GM12878 (cell line): Measurements from ENCODE around the gene SLC31A1. TPM values are rescaled to one million over a fixed set of nuclear protein-coding genes. Genes with fewer than 3 reads are reported as not detected.

Source experiments
- ATAC-seq: fragments of 200-7000 bp; cut with Tn5 transposase; 3 replicates; pipeline ENCODE4 v1.9.1; 2020; ENCODE audit warnings: mild to moderate bottlenecking, moderate library complexity
- BruUV-seq: library from RNA; stranded (reverse); fragments of 400-500 nt; replicated peaks from 2 replicates; lab custom pipeline; 2021; lab: Mats Ljungman, UMichigan
- CTCF ChIA-PET: fragments of 300-600 bp; sonication (Branson Sonifier 250); formaldehyde crosslinking; extraction: SDS; loops from one replicate; lab custom pipeline; 2021; ENCODE audit warnings: inconsistent platforms; lab: Yijun Ruan, JAX
- POLR2A ChIA-PET: fragments of 350-600 bp; formaldehyde crosslinking; extraction: SDS; loops from one replicate; lab custom pipeline; 2021; ENCODE audit warnings: inconsistent platforms; lab: Charles Lee
- RAD21 ChIA-PET: fragments of 300-600 bp; sonication (Branson Sonifier 250); formaldehyde crosslinking; loops from one replicate; lab custom pipeline; 2023; ENCODE audit warnings: antibody characterized with exemption; ENCODE audit not compliant: unreplicated experiment; lab: Charles Lee
- SMC1A ChIA-PET: fragments of 300-600 bp; sonication (Branson Sonifier 250); formaldehyde crosslinking; loops from one replicate; lab custom pipeline; 2023; ENCODE audit not compliant: unreplicated experiment, uncharacterized antibody; lab: Charles Lee
- DNase-seq: peaks from one replicate; pipeline ENCODE4 v3.0.0-alpha.2; 2011; ENCODE audit warnings: low read depth, low spot score
- FAIRE-seq: peaks from 3 replicates; lab custom pipeline; 2011; peaks lifted over from hg19 to GRCh38; lab: Jason Lieb, UNC
- H2AFZ ChIP-seq: 2 replicates; pipeline ENCODE4 v1.6.0; 2011; ENCODE audit warnings: low read depth, low read length, control low read depth; ENCODE audit not compliant: control insufficient read depth
- H3K27ac ChIP-seq: 2 replicates; pipeline ENCODE4 v1.5.1; 2011; ENCODE audit warnings: control low read depth; ENCODE audit not compliant: control insufficient read depth, insufficient read depth
- H3K27me3 ChIP-seq, 2 experiments: replicated peaks in 1 of 2; 2 replicates each; pipeline versions ENCODE4 v1.6.0 to v1.6.1; 2011; ENCODE audit warnings: low read length in 1 of 2; ENCODE audit not compliant: control insufficient read depth in 2 of 2, insufficient read depth in 2 of 2
- H3K36me3 ChIP-seq, 2 experiments: 2 replicates each; pipeline ENCODE4 v1.5.1; 2011; ENCODE audit warnings: low read length in 1 of 2; ENCODE audit not compliant: control insufficient read depth in 2 of 2, insufficient read depth in 2 of 2
- H3K4me1 ChIP-seq: 2 replicates; pipeline ENCODE4 v1.6.1; 2011; ENCODE audit warnings: mild to moderate bottlenecking, low read length, moderate library complexity, mixed read lengths; ENCODE audit not compliant: control insufficient read depth, insufficient read depth
- H3K4me2 ChIP-seq: 2 replicates; pipeline ENCODE4 v1.6.0; 2011; ENCODE audit warnings: control low read depth; ENCODE audit not compliant: control insufficient read depth, insufficient read depth
- H3K4me3 ChIP-seq: fragments of 200-600 bp; sonication (generic); 2 replicates; pipeline ENCODE4 v1.5.1; 2016
- H3K79me2 ChIP-seq: 2 replicates; pipeline ENCODE4 v1.6.0; 2011; ENCODE audit warnings: low read length; ENCODE audit not compliant: control insufficient read depth, insufficient read depth
- H3K9ac ChIP-seq: 2 replicates; pipeline ENCODE4 v1.8.0; 2011; ENCODE audit warnings: low read length, control low read depth, mixed read lengths; ENCODE audit not compliant: control insufficient read depth, insufficient read depth
- H3K9me3 ChIP-seq: replicated peaks from 3 replicates; pipeline ENCODE4 v1.5.1; 2011; ENCODE audit warnings: mild to moderate bottlenecking, low read length; ENCODE audit not compliant: control insufficient read depth, insufficient read depth
- H4K20me1 ChIP-seq: 2 replicates; pipeline ENCODE4 v1.6.0; 2011; ENCODE audit not compliant: control insufficient read depth, insufficient read depth
- BCL11A ChIP-seq: IDR thresholded peaks from 2 replicates; pipeline ENCODE4 v1.6.1; 2011; ENCODE audit warnings: low read depth, low read length
- CBFB ChIP-seq: IDR thresholded peaks from 2 replicates; pipeline ENCODE4 v1.6.1; 2016; ENCODE audit warnings: antibody characterized with exemption, low read depth
- CEBPZ ChIP-seq: fragments of 150-350 bp; IDR thresholded peaks from 2 replicates; pipeline ENCODE4 v1.6.1; 2016; ENCODE audit warnings: low read depth, low read length
- FOXK2 ChIP-seq: fragments of 450-650 bp; IDR thresholded peaks from 2 replicates; pipeline ENCODE4 v1.6.1; 2017; ENCODE audit warnings: mild to moderate bottlenecking, moderate library complexity
- FOXM1 ChIP-seq: IDR thresholded peaks from 2 replicates; pipeline ENCODE4 v1.6.1; 2012; ENCODE audit warnings: low read depth, mild to moderate bottlenecking, inconsistent platforms, low read length, moderate library complexity
- IKZF1 ChIP-seq: fragments of 450-650 bp; conservative IDR thresholded peaks from 2 replicates; pipeline ENCODE4 v1.6.1; 2017; ENCODE audit warnings: antibody characterized with exemption, mild to moderate bottlenecking
- JUNB ChIP-seq: IDR thresholded peaks from 2 replicates; pipeline ENCODE4 v1.6.1; 2016; ENCODE audit warnings: antibody characterized with exemption, mild to moderate bottlenecking
- MEF2A ChIP-seq: IDR thresholded peaks from 2 replicates; pipeline ENCODE4 v1.6.1; 2011; ENCODE audit warnings: low read depth, mild to moderate bottlenecking, low read length, moderate library complexity; ENCODE audit not compliant: insufficient read depth
- RAD51 ChIP-seq: fragments of 450-650 bp; IDR thresholded peaks from 2 replicates; pipeline ENCODE4 v1.6.1; 2016; ENCODE audit warnings: moderate library complexity, mild to moderate bottlenecking, inconsistent platforms
- RUNX3 ChIP-seq: IDR thresholded peaks from 2 replicates; pipeline ENCODE4 v1.6.1; 2012; ENCODE audit warnings: low read length, inconsistent platforms
- SIN3A ChIP-seq: IDR thresholded peaks from 2 replicates; pipeline ENCODE4 v1.6.1; 2012; ENCODE audit warnings: low read depth, low read length, improper control_type of control experiment
- SMARCA5 ChIP-seq: fragments of 450-650 bp; IDR thresholded peaks from 2 replicates; pipeline ENCODE4 v1.6.1; 2017; ENCODE audit warnings: mild to moderate bottlenecking
- SREBF1 ChIP-seq: IDR thresholded peaks from 2 replicates; pipeline ENCODE4 v1.6.1; 2012; ENCODE audit warnings: mild to moderate bottlenecking, low read length
- SRF ChIP-seq, 2 experiments: IDR thresholded peaks; 2 replicates each; pipeline ENCODE4 v1.6.1; 2011; ENCODE audit warnings: low read depth in 2 of 2, low read length in 2 of 2, mild to moderate bottlenecking in 1 of 2, moderate library complexity in 1 of 2
- ZBED1 ChIP-seq: IDR thresholded peaks from 2 replicates; pipeline ENCODE4 v1.6.1; 2016; ENCODE audit warnings: borderline replicate concordance
- WGBS: methylation state at CpG from one replicate; pipeline ENCODE4 v1.1.6; 2016; ENCODE audit warnings: low lambda C conversion rate; ENCODE audit not compliant: insufficient replicate concordance, insufficient coverage; ENCODE audit errors: missing lambda C conversion rate; 5-methylcytosine and 5-hydroxymethylcytosine counted together
- in situ Hi-C: fragments of 300-500 bp; cut with MboI; formaldehyde crosslinking; loops from 9 replicates; pipeline ENCODE4 v1.14.3; 2018; ENCODE audit warnings: mixed read lengths
- intact Hi-C: fragments of 100-400 bp; cut with micrococcal nuclease; formaldehyde crosslinking; loops from one replicate; pipeline ENCODE4 v1.14.2; 2022; ENCODE audit not compliant: unreplicated experiment
- polyA plus RNA-seq, 11 experiments: library from polyadenylated mRNA; depleted of rRNA in 4 of 11; unstranded in 6 of 11; stranded (reverse) in 5 of 11; fragments of >200 nt; fragmentation: Nextera tagmentation in 4 of 11; fragmentation: Illumina TruSeq in 1 of 11; extraction: Ambion mirVana in 4 of 11; extraction: Trizol in 1 of 11; gene quantifications; 1 replicate in 1 of 11; 2 replicates in 10 of 11; pipeline versions ENCODE4 v1.2.1 to v1.2.3, GENCODE V29; 2011 to 2016; ENCODE audit warnings: inconsistent platforms in 2 of 11, missing spikeins in 2 of 11, low read depth in 1 of 11
- total RNA-seq, 4 experiments: library from RNA; depleted of rRNA in 3 of 4; stranded (reverse); fragments of >200 nt in 3 of 4; fragmentation: Illumina TruSeq in 1 of 4; extraction: Trizol in 1 of 4; gene quantifications; 2 replicates each; pipeline versions ENCODE4 v1.2.1 to v1.2.3, GENCODE V29; 2013 to 2021
- TF ChIP-seq, protein P1 (sequence below): fragments of 450-650 bp; IDR thresholded peaks from 2 replicates; pipeline ENCODE4 v1.6.1; 2017; ENCODE audit warnings: borderline replicate concordance

SLC31A1 gene
- total and polyA plus RNA-seq, 10 of the 15 experiments (the other 5 are each of a cell fraction or from before 2014, with no cell fraction given): 7.3 to 16.2 (median 10.5) TPM

GRCh38 chr9:113219186-113219936 lies 2.0 kb upstream of the SLC31A1 start:
- RAD21 ChIA-PET: interaction anchor here (0.7 to 5.1 kb wide), 5 partner anchors 13 to 438 kb away, joined by 3 to 32 read pairs (median 5); partner anchors contain the start of genes C9orf43, CDC26, POLE3 and PRPF4
- Histone ChIP-seq H3K36me3 (peaks cover 0 to 8% of the 10 kb centered on the region in 2 experiments; a peak in 1 of 4 replicates), H3K9ac (peak overlapping the region; percentile 63), H3K4me2 (peak overlapping the region; percentile 98), H3K4me1 (peaks cover 4% of the 10 kb centered on the region; the same call in 1 of the 2 replicates), H4K20me1 (no peaks in the 10 kb centered on the region), H3K27ac (peak overlapping the region; percentile 95), H2AFZ (no peak overlapping the region), H3K9me3 (peaks cover 3% of the 10 kb centered on the region; the same call in 2 of the 3 replicates), H3K27me3 (no peaks in the 10 kb centered on the region), H3K4me3 (peak overlapping the region; percentile 86), H3K79me2 (peaks cover 84% of the 10 kb centered on the region)
- BruUV-seq: no TSS peak
- ATAC-seq (peak; percentile 66), DNase-seq (no peak), FAIRE-seq (peak; percentile 68)
- CTCF ChIA-PET: interaction anchor here (1.1 to 4.8 kb wide), 6 partner anchors 33 to 361 kb away, joined by 3 to 52 read pairs (median 4); partner anchors contain the start of genes C9orf43, CDC26, POLE3 and PRPF4
- SMC1A ChIA-PET: interaction anchor here (0.7 to 5.0 kb wide), 19 partner anchors 9 to 396 kb away, joined by 3 to 68 read pairs (median 5); partner anchors contain the start of genes C9orf43, CDC26, POLE3 and PRPF4
- in situ Hi-C loops (no loop called here), intact Hi-C loops (loop anchor here (10.0 kb wide), 1 partner anchor 185 kb away; the partner anchor contains the start of gene ALAD)
- 0% methylated on average over 3 of the region's 3 CpGs for WGBS
- POLR2A ChIA-PET: interaction anchor here (0.5 to 4.5 kb wide), 6 partner anchors 14 to 733 kb away, joined by 3 to 32 read pairs (median 3); partner anchors contain the start of genes C9orf43, CDC26, KIAA1958 and POLE3
- TF ChIP-seq MEF2A (peak; percentile 89; the same call in 1 of the 2 replicates), SRF (IDR thresholded peaks at IDR 0.05; ENCODE audit: low read depth in 2 of 2, low read length in 2 of 2) (no peak; a peak in 1 of 4 replicates), RUNX3 (peak; percentile 85), ZBED1 (0 out of 2 replicates have a peak, but pooled peaks have one; percentile 44), FOXM1 (peak; percentile 56; the same call in 1 of the 2 replicates), JUNB (peak; percentile 83), CBFB (peak; percentile 58; the same call in 1 of the 2 replicates), CEBPZ (no peak), SIN3A (no peak), BCL11A (peak; percentile 30; the same call in 1 of the 2 replicates), SMARCA5 (0 out of 2 replicates have a peak, but pooled peaks have one; percentile 45), RAD51 (no peak; the same call in 1 of the 2 replicates), IKZF1 (peak; percentile 51), FOXK2 (no peak), SREBF1 (no peak)
- TF ChIP-seq, protein P1, sequence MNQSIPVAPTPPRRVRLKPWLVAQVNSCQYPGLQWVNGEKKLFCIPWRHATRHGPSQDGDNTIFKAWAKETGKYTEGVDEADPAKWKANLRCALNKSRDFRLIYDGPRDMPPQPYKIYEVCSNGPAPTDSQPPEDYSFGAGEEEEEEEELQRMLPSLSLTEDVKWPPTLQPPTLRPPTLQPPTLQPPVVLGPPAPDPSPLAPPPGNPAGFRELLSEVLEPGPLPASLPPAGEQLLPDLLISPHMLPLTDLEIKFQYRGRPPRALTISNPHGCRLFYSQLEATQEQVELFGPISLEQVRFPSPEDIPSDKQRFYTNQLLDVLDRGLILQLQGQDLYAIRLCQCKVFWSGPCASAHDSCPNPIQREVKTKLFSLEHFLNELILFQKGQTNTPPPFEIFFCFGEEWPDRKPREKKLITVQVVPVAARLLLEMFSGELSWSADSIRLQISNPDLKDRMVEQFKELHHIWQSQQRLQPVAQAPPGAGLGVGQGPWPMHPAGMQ: no peak
